Measurements from ENCODE around the gene DYNC1H1. TPM values are rescaled to one million over a fixed set of nuclear protein-coding genes. Genes with fewer than 3 reads are reported as not detected.

DYNC1H1 gene
- total and polyA plus RNA-seq, 2 of the 13 experiments (the other 11 are each of a cell fraction or from before 2014, with no cell fraction given): 74.4 to 239 TPM

DNA sequence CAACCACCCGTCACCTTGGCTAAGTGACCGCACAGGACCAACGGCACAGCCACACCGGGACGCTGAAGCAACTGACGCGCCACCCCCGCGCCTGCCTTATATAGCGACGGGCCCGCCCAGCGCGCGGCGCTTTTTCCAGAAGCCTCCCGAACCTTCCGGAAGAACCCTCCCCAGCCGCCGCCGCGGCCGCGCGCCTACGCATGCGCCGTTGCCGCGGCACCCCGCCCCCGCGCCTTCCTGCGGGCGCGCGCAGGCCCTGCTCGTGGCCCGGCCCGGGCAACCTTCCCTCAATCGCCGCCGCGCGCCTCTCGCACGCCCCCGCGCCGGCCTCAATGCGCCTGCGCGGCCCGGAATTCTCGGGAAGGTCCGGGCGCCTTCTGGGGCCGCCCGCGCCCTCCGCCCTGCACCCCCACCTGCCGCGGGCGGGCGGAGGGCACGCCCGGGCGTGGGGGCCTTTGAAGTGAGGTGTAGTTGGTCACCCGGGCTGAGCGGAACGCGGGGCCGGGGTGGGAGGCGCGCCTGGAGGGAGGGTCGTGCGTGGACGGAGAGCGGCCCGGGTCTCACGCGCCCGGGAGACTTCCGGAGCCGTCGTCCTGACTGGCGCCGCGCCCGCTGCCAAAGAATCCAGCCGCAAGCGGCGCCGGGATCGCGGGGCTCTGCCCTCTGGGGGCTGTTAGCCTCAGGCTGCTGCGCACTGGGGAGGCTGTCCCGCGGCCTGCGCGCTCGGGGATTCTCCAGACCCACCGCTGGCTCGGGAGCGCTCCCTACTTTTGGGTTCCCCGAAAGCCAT lies 122.8 kb downstream of the DYNC1H1 start, which contains the start of gene HSP90AA1 (continued):
- TF ChIP-seq, protein P1, sequence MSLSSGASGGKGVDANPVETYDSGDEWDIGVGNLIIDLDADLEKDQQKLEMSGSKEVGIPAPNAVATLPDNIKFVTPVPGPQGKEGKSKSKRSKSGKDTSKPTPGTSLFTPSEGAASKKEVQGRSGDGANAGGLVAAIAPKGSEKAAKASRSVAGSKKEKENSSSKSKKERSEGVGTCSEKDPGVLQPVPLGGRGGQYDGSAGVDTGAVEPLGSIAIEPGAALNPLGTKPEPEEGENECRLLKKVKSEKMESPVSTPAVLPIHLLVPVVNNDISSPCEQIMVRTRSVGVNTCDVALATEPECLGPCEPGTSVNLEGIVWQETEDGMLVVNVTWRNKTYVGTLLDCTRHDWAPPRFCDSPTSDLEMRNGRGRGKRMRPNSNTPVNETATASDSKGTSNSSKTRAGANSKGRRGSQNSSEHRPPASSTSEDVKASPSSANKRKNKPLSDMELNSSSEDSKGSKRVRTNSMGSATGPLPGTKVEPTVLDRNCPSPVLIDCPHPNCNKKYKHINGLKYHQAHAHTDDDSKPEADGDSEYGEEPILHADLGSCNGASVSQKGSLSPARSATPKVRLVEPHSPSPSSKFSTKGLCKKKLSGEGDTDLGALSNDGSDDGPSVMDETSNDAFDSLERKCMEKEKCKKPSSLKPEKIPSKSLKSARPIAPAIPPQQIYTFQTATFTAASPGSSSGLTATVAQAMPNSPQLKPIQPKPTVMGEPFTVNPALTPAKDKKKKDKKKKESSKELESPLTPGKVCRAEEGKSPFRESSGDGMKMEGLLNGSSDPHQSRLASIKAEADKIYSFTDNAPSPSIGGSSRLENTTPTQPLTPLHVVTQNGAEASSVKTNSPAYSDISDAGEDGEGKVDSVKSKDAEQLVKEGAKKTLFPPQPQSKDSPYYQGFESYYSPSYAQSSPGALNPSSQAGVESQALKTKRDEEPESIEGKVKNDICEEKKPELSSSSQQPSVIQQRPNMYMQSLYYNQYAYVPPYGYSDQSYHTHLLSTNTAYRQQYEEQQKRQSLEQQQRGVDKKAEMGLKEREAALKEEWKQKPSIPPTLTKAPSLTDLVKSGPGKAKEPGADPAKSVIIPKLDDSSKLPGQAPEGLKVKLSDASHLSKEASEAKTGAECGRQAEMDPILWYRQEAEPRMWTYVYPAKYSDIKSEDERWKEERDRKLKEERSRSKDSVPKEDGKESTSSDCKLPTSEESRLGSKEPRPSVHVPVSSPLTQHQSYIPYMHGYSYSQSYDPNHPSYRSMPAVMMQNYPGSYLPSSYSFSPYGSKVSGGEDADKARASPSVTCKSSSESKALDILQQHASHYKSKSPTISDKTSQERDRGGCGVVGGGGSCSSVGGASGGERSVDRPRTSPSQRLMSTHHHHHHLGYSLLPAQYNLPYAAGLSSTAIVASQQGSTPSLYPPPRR (CRISPR knock-in tag; IDR thresholded peaks at IDR 0.05; ENCODE audit: borderline replicate concordance): no peak
- TF ChIP-seq, protein P2, sequence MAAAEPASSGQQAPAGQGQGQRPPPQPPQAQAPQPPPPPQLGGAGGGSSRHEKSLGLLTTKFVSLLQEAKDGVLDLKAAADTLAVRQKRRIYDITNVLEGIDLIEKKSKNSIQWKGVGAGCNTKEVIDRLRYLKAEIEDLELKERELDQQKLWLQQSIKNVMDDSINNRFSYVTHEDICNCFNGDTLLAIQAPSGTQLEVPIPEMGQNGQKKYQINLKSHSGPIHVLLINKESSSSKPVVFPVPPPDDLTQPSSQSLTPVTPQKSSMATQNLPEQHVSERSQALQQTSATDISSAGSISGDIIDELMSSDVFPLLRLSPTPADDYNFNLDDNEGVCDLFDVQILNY (CRISPR knock-in tag; conservative IDR thresholded peaks at IDR 0.05): 0 out of 2 replicates have a peak, but pooled peaks have one; percentile 31
- TF ChIP-seq ERF (CRISPR knock-in tag; IDR thresholded peaks at IDR 0.05) (peak; percentile 81), RFXANK (CRISPR knock-in tag; IDR thresholded peaks at IDR 0.05) (no peak), ZNF292 (CRISPR knock-in tag; IDR thresholded peaks at IDR 0.05; ENCODE audit: borderline replicate concordance, low read depth) (no peak), SATB2 (CRISPR knock-in tag; IDR thresholded peaks at IDR 0.05) (no peak), KAT7 (CRISPR knock-in tag; IDR thresholded peaks at IDR 0.05; ENCODE audit: borderline replicate concordance) (no peak; the same call in 1 of the 2 replicates), MED8 (CRISPR knock-in tag; IDR thresholded peaks at IDR 0.05; ENCODE audit: insufficient replicate concordance) (no peak), ATRX (CRISPR knock-in tag; IDR thresholded peaks at IDR 0.05; ENCODE audit: borderline replicate concordance) (no peak), ZNF496 (CRISPR knock-in tag; IDR thresholded peaks at IDR 0.05; ENCODE audit: insufficient replicate concordance) (no peak), TAF15 (IDR thresholded peaks at IDR 0.05; ENCODE audit: low read depth, low read length, poor library complexity, severe bottlenecking) (peak; percentile 35), ZNF660 (CRISPR knock-in tag; IDR thresholded peaks at IDR 0.05; ENCODE audit: borderline replicate concordance, low read depth) (no peak), PHF5A (CRISPR knock-in tag; IDR thresholded peaks at IDR 0.05; ENCODE audit: low read depth, unreplicated experiment) (no peak), ETV6 (CRISPR knock-in tag; conservative IDR thresholded peaks at IDR 0.05) (no peak), ZNF777 (CRISPR knock-in tag; IDR thresholded peaks at IDR 0.05) (peak; percentile 84; the same call in 1 of the 2 replicates), THAP11 (CRISPR knock-in tag; IDR thresholded peaks at IDR 0.05) (peak; percentile 79), KLF13 (CRISPR knock-in tag; IDR thresholded peaks at IDR 0.05) (no peak; the same call in 1 of the 2 replicates), SMYD3 (CRISPR knock-in tag; IDR thresholded peaks at IDR 0.05) (no peak), ZNF749 (CRISPR knock-in tag; IDR thresholded peaks at IDR 0.05; ENCODE audit: borderline replicate concordance) (peak; percentile 72; the same call in 1 of the 2 replicates)
- TF ChIP-seq, protein P3, sequence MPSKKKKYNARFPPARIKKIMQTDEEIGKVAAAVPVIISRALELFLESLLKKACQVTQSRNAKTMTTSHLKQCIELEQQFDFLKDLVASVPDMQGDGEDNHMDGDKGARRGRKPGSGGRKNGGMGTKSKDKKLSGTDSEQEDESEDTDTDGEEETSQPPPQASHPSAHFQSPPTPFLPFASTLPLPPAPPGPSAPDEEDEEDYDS (CRISPR knock-in tag; IDR thresholded peaks at IDR 0.05): peak; percentile 98
- TF ChIP-seq, protein P4, sequence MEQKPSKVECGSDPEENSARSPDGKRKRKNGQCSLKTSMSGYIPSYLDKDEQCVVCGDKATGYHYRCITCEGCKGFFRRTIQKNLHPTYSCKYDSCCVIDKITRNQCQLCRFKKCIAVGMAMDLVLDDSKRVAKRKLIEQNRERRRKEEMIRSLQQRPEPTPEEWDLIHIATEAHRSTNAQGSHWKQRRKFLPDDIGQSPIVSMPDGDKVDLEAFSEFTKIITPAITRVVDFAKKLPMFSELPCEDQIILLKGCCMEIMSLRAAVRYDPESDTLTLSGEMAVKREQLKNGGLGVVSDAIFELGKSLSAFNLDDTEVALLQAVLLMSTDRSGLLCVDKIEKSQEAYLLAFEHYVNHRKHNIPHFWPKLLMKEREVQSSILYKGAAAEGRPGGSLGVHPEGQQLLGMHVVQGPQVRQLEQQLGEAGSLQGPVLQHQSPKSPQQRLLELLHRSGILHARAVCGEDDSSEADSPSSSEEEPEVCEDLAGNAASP (CRISPR knock-in tag; IDR thresholded peaks at IDR 0.05; ENCODE audit: borderline replicate concordance): peak; percentile 34; the same call in 1 of the 2 replicates
